HG02588 (cell line): ENCODE data around the gene MED25.

Source experiments
- ATAC-seq: cut with Tn5 transposase; IDR thresholded peaks from one replicate; pipeline ENCODE4 v1.9.1; 2021; ENCODE audit warnings: mild to moderate bottlenecking, moderate library complexity; ENCODE audit not compliant: unreplicated experiment

MED25 gene

DNA sequence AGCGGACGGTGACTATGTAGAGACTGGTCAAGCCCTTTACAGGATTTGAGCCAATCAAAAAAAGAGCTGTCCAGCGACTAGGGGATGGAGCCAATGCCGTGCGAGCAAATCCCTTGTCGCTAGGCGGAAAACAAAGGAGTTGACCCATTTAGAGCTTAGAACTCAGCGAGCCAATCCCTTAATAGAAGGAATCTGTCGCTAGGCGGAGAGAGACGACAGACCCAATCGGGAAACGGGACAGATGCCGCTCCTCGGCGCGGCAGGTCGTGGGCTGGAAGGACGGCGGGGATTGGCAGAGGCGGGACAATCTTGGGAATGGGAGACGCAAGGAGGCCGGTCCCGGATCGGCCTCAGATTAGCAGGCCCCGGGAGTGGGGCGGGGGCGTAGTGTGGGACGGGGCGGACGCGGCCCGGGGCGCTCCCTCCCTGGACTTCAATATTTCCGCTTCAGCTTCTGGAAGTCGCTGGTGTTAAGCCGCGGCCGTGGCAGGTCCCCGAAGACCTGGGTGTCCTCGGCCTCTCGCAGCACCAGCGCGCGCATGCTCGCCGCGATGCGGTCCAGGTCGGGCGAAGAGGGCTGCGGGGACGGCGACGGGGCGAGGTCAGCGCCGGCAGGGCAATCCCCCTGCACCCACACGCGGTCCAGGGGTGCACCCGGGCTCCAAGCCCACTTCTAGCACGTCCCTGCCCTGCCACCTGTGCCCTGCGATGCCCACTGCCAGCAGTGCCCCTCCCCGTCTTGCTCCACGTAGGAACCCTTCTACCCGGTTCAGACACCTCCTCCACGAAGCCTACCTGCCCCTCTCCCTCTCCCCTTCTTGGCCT lies 51.6 kb downstream of the MED25 start:
- peak; percentile 60 for ATAC-seq

GRCh38 chr19:49870309-49870901 lies 52.3 kb downstream of the MED25 start:
- no peak for ATAC-seq

DNA sequence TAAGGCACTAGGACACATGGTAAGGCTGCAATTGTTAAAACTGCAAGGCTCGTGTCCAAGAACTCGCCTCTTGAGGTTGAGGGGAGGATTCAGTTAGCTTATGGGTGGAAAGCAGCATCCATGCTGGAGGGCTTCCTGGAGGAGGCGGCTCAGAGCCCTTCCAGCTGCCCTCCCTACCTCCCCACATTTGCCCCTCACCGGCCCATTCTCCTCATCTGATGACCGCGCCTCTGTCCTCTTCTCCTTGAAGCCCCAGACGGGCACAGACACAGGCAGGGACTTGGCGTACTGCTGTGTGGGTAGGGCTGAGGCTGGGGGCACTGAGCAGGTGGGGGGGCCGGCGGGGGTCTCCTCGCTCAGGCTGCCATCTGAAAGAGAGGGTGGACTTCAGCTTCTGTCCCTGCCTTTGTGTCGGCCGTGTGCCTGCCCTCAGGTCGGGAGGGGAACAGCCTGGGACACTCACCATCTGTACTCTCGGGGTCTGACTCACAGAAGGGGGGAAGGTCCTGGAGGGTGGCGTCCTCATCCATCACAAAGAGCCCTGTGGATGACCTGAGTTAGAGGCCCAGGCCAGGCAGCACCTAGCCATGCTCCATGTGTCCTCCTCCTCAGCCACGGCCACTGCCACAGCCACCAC lies 53.4 kb downstream of the MED25 start:
- ATAC-seq: no peak

DNA sequence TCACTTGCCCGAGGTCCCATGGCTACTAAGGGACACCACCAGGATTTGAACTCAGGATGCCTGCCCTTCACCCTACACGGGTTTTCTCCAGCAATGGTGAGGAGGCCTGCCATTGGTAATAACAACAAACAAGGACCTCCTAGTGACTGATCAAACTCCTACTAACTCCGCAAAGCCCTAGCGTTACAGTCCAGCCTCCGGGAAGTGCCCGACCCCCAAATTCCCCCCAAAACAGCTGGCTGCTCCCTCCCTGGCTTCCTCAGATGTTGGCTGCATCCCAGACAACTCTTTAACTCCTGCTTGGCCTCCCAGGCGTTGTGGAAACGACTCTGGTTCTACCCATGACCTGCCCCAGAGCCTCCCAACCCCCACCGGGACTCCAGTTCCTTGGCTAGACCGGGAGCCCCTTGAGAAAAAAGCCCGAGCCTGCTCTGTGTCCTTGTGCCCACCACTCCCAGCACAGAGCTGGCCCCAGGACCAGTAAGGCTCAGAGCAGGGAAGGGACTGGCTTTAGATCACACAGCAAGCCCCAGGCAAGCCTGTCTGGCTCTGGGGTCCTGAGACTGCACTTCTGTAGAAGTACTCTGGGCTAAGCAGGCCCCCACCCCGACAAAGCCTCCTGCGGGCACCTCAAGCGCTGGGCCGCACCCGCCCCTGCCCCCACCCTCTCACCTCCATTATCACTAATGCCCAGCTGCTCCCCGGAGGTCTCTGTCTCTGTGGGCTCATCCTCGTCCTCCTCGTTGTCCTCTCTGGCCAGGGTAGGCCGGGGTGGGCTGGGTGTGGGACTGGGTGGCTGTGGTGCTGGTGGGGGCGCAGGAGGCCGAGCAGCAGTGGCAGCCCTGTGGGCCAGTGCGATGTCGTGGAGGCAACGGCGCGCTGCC lies 54.4 kb downstream of the MED25 start:
- ATAC-seq: no peak

DNA sequence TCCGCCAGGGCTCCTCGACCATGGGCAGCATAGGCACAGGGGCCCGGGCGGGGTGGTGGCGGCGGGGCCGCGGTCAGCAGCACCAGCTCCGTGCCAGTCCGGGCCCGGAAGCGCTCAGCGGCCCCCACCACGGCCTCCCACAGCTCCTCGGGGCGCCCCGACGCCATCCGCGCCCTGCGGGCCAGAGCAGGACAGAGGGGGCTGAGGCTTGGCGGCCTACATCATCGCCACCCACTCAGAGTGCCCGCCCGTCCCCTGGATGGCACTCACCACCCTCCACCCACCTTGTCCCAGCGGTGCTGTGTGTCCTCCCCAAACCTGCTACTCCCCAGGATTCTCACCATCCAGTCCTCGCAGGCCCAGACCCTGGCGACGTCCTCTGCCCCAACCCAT lies 55.0 kb downstream of the MED25 start:
- no peak for ATAC-seq

GRCh38 chr19:49873834-49874233 lies 55.7 kb downstream of the MED25 start:
- ATAC-seq: no peak

GRCh38 chr19:49874503-49875157 lies 56.5 kb downstream of the MED25 start:
- ATAC-seq: no peak

DNA sequence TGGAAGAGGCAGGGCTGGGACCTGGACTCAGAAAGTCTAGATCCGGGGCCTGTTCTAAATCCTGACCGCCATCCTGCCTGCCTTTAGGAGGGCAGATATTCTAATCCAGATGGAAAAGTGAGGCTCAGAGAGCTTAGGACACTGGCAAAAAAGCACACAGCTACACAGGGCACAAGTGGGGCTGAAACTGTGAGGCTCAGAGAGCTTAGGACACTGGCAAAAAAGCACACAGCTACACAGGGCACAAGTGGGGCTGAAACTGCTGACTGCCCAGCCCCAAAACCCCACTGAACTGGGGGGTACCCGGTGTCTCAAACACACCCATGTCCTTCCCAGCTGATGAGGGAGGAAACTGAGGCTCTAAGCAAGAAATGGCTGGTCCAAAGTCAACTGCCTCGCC lies 57.1 kb downstream of the MED25 start:
- ATAC-seq: no peak

- ATAC-seq: no peak
Measured at GRCh38 chr19:49875857-49876421, 57.9 kb downstream of the MED25 start.

- ATAC-seq: peak; percentile 41
Measured at GRCh38 chr19:49876422-49877019, 58.4 kb downstream of the MED25 start.

DNA sequence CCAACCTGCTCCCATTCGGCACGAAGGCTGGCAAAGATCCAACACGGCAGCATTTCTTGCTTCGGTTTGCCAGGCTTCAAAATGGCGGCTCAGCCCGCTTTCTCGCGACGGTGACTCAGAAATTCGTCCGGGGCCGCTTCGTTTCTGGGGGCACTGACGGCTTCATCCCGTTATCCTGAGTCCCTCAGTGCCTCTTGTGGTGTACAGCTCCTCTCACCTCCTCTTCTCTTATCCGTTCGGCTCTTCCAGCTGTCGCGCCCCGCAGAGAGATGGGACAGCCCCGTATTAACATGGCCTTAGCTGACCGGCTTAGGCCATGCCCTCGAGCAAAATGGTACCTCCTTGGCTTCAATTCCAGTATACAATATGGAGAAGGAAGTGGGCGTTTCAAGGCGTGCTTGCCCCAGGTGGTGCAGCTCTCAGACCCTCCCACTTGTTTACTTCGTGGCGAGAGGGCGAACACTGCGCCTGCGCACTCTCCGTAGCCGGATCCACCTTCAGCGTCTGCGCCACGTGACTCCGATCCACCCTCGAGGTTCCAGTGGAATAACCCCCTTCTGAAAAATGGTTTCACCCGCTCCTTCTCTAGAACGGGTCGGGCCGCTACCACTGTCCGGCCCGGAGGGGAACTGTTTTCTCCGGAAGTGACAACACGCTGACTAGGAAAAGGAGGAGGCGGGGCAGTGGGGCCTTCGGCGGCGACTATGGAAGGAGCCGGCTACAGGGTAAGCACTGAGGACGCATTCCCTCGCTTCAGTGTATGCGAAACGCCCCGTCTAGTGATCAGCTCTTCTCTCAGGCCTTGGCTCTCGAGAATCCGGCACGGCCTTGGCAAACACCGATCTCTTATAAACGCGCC lies 59.2 kb downstream of the MED25 start, which contains the start of the genes AKT1S1 and TBC1D17:
TSS of gene AKT1S1 (minus strand) at position 336 of the 859 bp plus-strand sequence. CDS start 4,060 bp downstream, outside the sequence.
TSS of gene TBC1D17 (plus strand) at position 683 of the 859 bp plus-strand sequence. CDS start at position 705, 22 bp downstream.
- ATAC-seq: peak; percentile 53

DNA sequence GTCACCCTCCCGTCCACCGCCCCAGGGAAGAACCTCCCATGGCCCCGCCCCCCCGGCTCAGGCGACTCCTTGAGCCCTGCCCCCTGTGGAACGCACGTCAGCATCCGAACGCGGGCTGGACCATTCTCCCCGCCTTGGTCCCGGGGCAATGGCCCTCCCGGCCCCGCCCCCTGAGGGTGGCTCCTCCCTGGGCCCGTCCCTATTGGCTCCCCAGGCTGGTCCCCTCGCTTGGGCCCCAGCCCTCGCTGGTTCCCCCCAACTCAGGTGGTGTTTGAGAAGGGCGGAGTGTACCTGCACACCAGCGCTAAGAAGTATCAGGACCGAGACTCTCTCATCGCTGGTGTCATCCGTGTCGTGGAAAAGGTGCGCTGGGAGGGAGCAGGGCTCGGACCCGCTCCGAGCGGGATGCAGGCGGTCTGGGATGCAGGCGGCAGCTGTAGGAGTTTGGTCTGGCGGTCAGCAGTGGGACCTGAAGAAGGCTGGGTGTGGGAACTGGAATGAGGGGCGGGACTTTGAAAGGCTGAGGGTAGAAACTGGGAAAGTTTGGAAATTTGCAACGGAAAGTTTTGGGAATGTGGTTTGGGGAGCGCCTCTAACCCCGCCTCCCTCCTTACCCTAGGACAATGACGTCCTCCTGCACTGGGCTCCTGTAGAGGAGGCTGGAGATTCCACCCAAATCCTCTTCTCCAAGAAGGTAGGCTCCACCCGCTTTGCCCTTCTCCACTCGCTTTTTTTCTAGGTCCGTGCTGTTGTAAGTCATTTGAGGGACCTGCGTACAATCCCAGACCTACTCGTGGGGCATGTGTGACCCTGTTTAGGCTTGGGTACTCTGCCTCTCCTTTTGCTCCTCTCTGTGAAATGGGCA lies 60.0 kb downstream of the MED25 start:
- peak; percentile 36 for ATAC-seq

DNA sequence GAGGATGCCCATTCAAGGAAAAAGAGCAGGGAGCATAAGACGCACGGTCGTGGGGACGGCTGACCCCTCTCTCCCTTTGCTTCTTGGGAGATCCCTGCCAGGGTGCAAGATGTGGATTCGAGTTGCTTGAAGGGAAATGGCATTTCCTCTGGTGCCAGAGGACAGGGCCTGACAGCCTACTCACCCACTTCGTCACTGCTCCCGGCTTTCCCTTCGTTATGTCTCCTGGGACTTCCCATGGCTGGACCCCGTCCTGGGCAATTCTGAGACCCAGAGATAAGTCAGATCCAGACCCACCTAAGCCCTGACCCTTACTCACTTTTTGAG lies 60.6 kb downstream of the MED25 start:
- ATAC-seq: no peak

DNA sequence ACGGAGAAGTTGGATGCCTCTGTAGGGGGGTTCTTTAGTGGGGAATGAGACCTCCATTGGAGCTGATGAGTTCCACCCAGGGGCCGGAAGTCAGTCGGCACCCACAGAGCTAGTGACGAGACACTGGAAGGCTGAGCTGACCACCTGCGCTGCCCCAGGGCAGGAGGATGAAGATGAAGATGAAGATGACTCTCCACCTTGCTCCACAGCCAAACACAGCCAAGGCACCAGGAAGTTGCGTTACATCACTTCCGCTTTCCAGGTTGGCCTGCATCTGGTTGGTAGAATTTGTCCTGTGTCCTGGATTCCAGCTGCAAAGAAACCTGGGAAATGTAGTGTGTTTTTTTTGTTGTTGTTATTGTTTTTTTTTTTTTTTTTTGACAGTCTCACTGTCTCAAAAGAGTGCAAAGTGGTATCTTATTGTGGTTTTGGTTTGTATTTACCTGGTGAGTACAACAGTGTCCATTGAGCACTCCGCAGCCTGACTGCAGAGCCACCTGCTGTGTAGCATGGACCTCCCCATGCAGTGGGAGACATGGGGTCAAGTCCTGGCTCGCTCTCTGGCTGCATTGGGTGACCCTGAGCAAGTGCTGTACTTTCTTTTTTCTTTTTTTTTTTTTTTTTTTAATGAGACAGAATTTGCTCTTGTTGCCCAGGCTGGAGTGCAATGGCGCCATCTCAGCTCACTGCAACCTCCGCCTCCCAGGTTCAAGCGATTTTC lies 61.3 kb downstream of the MED25 start:
- no peak for ATAC-seq

DNA sequence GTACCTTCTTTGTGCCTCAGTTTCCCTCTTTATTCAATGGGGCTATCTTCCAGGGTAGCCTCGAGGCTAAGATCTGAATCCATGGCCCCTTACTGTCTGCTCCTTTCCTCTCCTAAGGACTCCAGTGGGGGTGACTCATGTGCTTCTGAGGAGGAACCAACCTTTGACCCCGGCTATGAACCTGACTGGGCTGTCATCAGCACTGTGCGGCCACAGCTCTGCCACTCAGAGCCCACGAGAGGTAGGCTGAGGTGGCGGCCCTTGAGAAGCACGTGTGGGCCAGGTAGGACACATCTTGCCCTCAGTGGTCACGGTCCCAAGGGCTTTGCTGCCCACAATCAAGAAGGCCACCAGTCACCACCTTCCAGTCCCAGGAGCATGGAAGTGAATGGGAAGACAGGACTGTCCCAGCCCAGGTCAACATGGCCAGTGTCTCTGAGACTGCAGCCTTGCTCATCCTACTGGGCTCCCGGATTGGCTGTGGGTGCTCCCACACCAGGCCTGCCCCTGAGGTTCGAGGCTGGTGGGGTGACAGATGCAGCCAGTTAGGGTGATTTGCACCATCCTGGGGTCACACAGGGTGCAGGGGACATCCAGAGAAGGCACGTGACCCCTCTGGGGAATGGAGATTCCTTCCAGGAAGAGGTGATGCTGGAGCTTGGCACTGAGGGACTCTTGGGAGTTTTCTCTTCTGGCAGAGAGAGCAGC lies 62.2 kb downstream of the MED25 start:
- no peak for ATAC-seq

- ATAC-seq: no peak
Measured at GRCh38 chr19:49881186-49881585, 63.1 kb downstream of the MED25 start.
